GM12878 (cell line): Measurements from ENCODE around the gene IL18.

ENCODE experiments used
- CHD4 ChIP-seq: fragments of 200-600 bp; sonication (generic); IDR thresholded peaks from 2 replicates; pipeline ENCODE4 v1.6.1; 2016; ENCODE audit warnings: mild to moderate bottlenecking
- EP300 ChIP-seq, 2 experiments: fragments of 150-350 bp in 1 of 2; IDR thresholded peaks; 2 replicates each; pipeline ENCODE4 v1.6.1; 2011 to 2012; ENCODE audit warnings: low read depth in 2 of 2, low read length in 2 of 2, borderline replicate concordance in 1 of 2, improper control_type of control experiment in 1 of 2, inconsistent platforms in 1 of 2; ENCODE audit not compliant: control insufficient read depth in 1 of 2
- EZH2 ChIP-seq: IDR thresholded peaks from 2 replicates; pipeline ENCODE4 v1.6.1; 2012; ENCODE audit warnings: low read depth, mild to moderate bottlenecking, control low read depth, inconsistent platforms, low read length, borderline replicate concordance; ENCODE audit not compliant: control insufficient read depth
- GABPA ChIP-seq: IDR thresholded peaks from 2 replicates; pipeline ENCODE4 v1.6.1; 2014; ENCODE audit warnings: antibody characterized with exemption, low read depth, mild to moderate bottlenecking, inconsistent platforms
- HDGF ChIP-seq: fragments of 450-650 bp; IDR thresholded peaks from 2 replicates; pipeline ENCODE4 v1.6.1; 2016; ENCODE audit warnings: antibody characterized with exemption
- JUND ChIP-seq: IDR thresholded peaks from 2 replicates; pipeline ENCODE4 v1.6.1; 2012; ENCODE audit warnings: low read depth, mild to moderate bottlenecking, low read length, improper control_type of control experiment, moderate library complexity
- MXI1 ChIP-seq: fragments of 150-350 bp; IDR thresholded peaks from 2 replicates; pipeline ENCODE4 v1.6.1; 2011; ENCODE audit warnings: low read depth, mild to moderate bottlenecking, inconsistent platforms, low read length, improper control_type of control experiment
- NFXL1 ChIP-seq: fragments of 450-650 bp; IDR thresholded peaks from 2 replicates; pipeline ENCODE4 v1.6.1; 2017; ENCODE audit warnings: antibody characterized with exemption, mild to moderate bottlenecking, borderline replicate concordance
- NR2F1 ChIP-seq: fragments of 450-650 bp; conservative IDR thresholded peaks from 2 replicates; pipeline ENCODE4 v1.6.1; 2017; ENCODE audit warnings: mild to moderate bottlenecking
- POLR2A ChIP-seq: IDR thresholded peaks from 2 replicates; pipeline ENCODE4 v1.6.1; 2011; ENCODE audit warnings: low read depth, mild to moderate bottlenecking, low read length
- RAD21 ChIP-seq: IDR thresholded peaks from 2 replicates; pipeline ENCODE4 v1.6.1; 2011; ENCODE audit warnings: mild to moderate bottlenecking, low read depth, low read length, moderate library complexity; ENCODE audit not compliant: insufficient read depth
- TF ChIP-seq, protein P1 (sequence below): fragments of 450-650 bp; IDR thresholded peaks from 2 replicates; pipeline ENCODE4 v1.6.1; 2016; ENCODE audit warnings: mild to moderate bottlenecking, moderate library complexity, borderline replicate concordance
- TF ChIP-seq, protein P2 (sequence below), 3 experiments: IDR thresholded peaks in 2 of 3; conservative IDR thresholded peaks in 1 of 3; 2 replicates each; pipeline ENCODE4 v1.5.1; 2011; ENCODE audit warnings: low read depth in 3 of 3, low read length in 3 of 3, mild to moderate bottlenecking in 3 of 3, control low read depth in 2 of 3, moderate library complexity in 2 of 3, inconsistent platforms in 1 of 3, mixed read lengths in 1 of 3; ENCODE audit not compliant: control insufficient read depth in 2 of 3, insufficient read depth in 1 of 3; ENCODE audit errors: extremely low read depth in 1 of 3
- TF ChIP-seq, protein P3 (sequence below): IDR thresholded peaks from 2 replicates; pipeline ENCODE4 v1.6.1; 2012; ENCODE audit warnings: low read length, inconsistent platforms

DNA sequence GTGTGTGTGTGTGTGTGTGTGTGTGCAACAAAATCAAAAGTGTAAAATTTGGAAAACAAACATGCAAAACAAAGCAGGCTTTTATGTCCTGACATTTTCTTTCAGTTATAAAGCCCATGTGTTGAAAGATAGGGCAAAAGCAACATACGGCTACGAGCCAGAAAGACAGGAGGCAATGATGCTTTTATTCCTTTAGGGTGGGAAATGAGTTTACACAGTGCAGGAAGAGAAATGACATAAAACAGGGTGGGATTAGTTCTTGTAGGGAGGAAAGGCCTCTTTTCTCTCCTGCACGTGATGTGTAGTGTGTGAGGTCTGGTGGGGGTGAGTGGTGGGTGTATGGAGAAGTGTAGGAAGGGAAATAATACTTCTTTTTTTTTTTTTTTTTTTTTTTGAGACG is 29.4 kb downstream of the IL18 start:
- TF ChIP-seq, protein P1, sequence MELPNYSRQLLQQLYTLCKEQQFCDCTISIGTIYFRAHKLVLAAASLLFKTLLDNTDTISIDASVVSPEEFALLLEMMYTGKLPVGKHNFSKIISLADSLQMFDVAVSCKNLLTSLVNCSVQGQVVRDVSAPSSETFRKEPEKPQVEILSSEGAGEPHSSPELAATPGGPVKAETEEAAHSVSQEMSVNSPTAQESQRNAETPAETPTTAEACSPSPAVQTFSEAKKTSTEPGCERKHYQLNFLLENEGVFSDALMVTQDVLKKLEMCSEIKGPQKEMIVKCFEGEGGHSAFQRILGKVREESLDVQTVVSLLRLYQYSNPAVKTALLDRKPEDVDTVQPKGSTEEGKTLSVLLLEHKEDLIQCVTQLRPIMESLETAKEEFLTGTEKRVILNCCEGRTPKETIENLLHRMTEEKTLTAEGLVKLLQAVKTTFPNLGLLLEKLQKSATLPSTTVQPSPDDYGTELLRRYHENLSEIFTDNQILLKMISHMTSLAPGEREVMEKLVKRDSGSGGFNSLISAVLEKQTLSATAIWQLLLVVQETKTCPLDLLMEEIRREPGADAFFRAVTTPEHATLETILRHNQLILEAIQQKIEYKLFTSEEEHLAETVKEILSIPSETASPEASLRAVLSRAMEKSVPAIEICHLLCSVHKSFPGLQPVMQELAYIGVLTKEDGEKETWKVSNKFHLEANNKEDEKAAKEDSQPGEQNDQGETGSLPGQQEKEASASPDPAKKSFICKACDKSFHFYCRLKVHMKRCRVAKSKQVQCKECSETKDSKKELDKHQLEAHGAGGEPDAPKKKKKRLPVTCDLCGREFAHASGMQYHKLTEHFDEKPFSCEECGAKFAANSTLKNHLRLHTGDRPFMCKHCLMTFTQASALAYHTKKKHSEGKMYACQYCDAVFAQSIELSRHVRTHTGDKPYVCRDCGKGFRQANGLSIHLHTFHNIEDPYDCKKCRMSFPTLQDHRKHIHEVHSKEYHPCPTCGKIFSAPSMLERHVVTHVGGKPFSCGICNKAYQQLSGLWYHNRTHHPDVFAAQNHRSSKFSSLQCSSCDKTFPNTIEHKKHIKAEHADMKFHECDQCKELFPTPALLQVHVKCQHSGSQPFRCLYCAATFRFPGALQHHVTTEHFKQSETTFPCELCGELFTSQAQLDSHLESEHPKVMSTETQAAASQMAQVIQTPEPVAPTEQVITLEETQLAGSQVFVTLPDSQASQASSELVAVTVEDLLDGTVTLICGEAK, result no peak
- no peak for TF ChIP-seq HDGF
- no peak for TF ChIP-seq NFXL1
- no peak for TF ChIP-seq JUND
- TF ChIP-seq RAD21, result no peak
- TF ChIP-seq CHD4, result no peak
- no peak for TF ChIP-seq EP300 (IDR thresholded peaks at IDR 0.05; ENCODE audit: borderline replicate concordance in 1 of 2, control insufficient read depth in 1 of 2, low read depth in 2 of 2, low read length in 2 of 2)
- no peak for TF ChIP-seq MXI1
- TF ChIP-seq, protein P2, sequence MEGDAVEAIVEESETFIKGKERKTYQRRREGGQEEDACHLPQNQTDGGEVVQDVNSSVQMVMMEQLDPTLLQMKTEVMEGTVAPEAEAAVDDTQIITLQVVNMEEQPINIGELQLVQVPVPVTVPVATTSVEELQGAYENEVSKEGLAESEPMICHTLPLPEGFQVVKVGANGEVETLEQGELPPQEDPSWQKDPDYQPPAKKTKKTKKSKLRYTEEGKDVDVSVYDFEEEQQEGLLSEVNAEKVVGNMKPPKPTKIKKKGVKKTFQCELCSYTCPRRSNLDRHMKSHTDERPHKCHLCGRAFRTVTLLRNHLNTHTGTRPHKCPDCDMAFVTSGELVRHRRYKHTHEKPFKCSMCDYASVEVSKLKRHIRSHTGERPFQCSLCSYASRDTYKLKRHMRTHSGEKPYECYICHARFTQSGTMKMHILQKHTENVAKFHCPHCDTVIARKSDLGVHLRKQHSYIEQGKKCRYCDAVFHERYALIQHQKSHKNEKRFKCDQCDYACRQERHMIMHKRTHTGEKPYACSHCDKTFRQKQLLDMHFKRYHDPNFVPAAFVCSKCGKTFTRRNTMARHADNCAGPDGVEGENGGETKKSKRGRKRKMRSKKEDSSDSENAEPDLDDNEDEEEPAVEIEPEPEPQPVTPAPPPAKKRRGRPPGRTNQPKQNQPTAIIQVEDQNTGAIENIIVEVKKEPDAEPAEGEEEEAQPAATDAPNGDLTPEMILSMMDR (IDR thresholded peaks at IDR 0.05 in 2 of 3, conservative IDR thresholded peaks at IDR 0.05 in 1 of 3; ENCODE audit: control insufficient read depth in 2 of 3, extremely low read depth in 1 of 3, insufficient read depth in 1 of 3, low read depth in 3 of 3, low read length in 3 of 3), result no peak
- TF ChIP-seq NR2F1, result no peak
- TF ChIP-seq POLR2A, result no peak
- no peak for TF ChIP-seq GABPA
- no peak for TF ChIP-seq EZH2
- TF ChIP-seq, protein P3, sequence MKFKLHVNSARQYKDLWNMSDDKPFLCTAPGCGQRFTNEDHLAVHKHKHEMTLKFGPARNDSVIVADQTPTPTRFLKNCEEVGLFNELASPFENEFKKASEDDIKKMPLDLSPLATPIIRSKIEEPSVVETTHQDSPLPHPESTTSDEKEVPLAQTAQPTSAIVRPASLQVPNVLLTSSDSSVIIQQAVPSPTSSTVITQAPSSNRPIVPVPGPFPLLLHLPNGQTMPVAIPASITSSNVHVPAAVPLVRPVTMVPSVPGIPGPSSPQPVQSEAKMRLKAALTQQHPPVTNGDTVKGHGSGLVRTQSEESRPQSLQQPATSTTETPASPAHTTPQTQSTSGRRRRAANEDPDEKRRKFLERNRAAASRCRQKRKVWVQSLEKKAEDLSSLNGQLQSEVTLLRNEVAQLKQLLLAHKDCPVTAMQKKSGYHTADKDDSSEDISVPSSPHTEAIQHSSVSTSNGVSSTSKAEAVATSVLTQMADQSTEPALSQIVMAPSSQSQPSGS, result no peak
